ENCODE measurements around the gene SNAP47.

The SNAP47 gene

GRCh38 chr1:227793079-227793947 lies 58.1 kb downstream of the SNAP47 start:
- H3K4me1 Mint-ChIP-seq: peaks cover 4 to 11% of the 10 kb centered on the region in 2 donors
- peaks cover 16 to 24% of the 10 kb centered on the region in 2 donors for H3K27me3 Mint-ChIP-seq
- no peak overlapping the region for H3K4me3 Mint-ChIP-seq
- H3K27ac Mint-ChIP-seq: no peak overlapping the region
- ATAC-seq (replicated peaks) (no peak), DNase-seq (no peak)
- H3K9me3 Mint-ChIP-seq: no peaks in the 10 kb centered on the region
- H3K36me3 Mint-ChIP-seq: no peaks in the 10 kb centered on the region

GRCh38 chr1:227793948-227794816 lies 58.9 kb downstream of the SNAP47 start:
- Mint-ChIP-seq H3K9me3 (no peaks in the 10 kb centered on the region), H3K27ac (no peak overlapping the region), H3K27me3 (peaks cover 16 to 24% of the 10 kb centered on the region in 2 donors), H3K4me1 (peaks cover 2 to 4% of the 10 kb centered on the region in 2 donors), H3K36me3 (no peaks in the 10 kb centered on the region), H3K4me3 (no peak overlapping the region)
- no peak for DNase-seq
- no peak for ATAC-seq (replicated peaks)

- H3K36me3 Mint-ChIP-seq: no peaks in the 10 kb centered on the region
- no peaks in the 10 kb centered on the region for H3K4me1 Mint-ChIP-seq
- no peak overlapping the region for H3K4me3 Mint-ChIP-seq
- H3K27me3 Mint-ChIP-seq: peaks cover 16 to 26% of the 10 kb centered on the region in 2 donors
- H3K27ac Mint-ChIP-seq: no peak overlapping the region
- DNase-seq (no peak), ATAC-seq (replicated peaks) (no peak)
- no peaks in the 10 kb centered on the region for H3K9me3 Mint-ChIP-seq
Measured at GRCh38 chr1:227794817-227795192, 59.6 kb downstream of the SNAP47 start.

DNA sequence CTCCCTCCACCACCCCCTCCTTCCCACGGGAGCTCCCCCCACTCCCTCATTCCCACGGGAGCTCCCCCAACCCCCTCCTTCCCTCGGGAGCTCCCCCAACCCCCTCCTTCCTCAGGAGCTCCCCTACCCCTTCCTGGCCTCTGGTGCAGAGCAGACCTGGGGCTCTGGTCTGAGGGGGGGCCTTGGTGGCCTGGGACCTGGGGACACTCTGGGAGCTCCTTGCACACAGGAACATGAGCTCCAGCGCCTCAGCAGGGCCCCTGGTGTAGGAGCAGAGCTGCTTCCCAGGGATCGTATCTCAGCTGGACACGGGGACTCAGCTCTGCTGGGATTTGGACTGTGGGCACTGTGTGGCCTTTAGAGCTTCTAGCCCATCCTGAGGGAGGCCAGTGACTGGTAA lies 60.5 kb downstream of the SNAP47 start:
- no peaks in the 10 kb centered on the region for H3K9me3 Mint-ChIP-seq
- no peak overlapping the region for H3K4me3 Mint-ChIP-seq
- no peak overlapping the region for H3K27ac Mint-ChIP-seq
- DNase-seq (no peak), ATAC-seq (replicated peaks) (no peak)
- peaks cover 16 to 28% of the 10 kb centered on the region in 2 donors for H3K27me3 Mint-ChIP-seq
- no peaks in the 10 kb centered on the region for H3K4me1 Mint-ChIP-seq
- H3K36me3 Mint-ChIP-seq: no peaks in the 10 kb centered on the region

- Mint-ChIP-seq H3K9me3 (no peaks in the 10 kb centered on the region), H3K27ac (no peak overlapping the region), H3K36me3 (no peaks in the 10 kb centered on the region), H3K27me3 (peaks cover 16 to 28% of the 10 kb centered on the region in 2 donors), H3K4me1 (no peaks in the 10 kb centered on the region), H3K4me3 (no peak overlapping the region)
- no peak for DNase-seq
- ATAC-seq (replicated peaks): no peak
Measured at GRCh38 chr1:227796359-227796915, 61.2 kb downstream of the SNAP47 start.

- Mint-ChIP-seq H3K9me3 (no peaks in the 10 kb centered on the region), H3K27me3 (peaks cover 16 to 28% of the 10 kb centered on the region in 2 donors), H3K36me3 (no peaks in the 10 kb centered on the region), H3K27ac (no peak overlapping the region), H3K4me1 (no peaks in the 10 kb centered on the region), H3K4me3 (no peak overlapping the region)
- ATAC-seq (replicated peaks): no peak
- DNase-seq: no peak
Measured at GRCh38 chr1:227797144-227797543, 61.9 kb downstream of the SNAP47 start.

GRCh38 chr1:227797625-227798024 lies 62.4 kb downstream of the SNAP47 start:
- Mint-ChIP-seq H3K4me3 (no peak overlapping the region), H3K27ac (no peak overlapping the region), H3K9me3 (no peaks in the 10 kb centered on the region), H3K36me3 (no peaks in the 10 kb centered on the region), H3K27me3 (peaks cover 16 to 28% of the 10 kb centered on the region in 2 donors), H3K4me1 (no peaks in the 10 kb centered on the region)
- no peak for ATAC-seq (replicated peaks)
- DNase-seq: no peak

DNA sequence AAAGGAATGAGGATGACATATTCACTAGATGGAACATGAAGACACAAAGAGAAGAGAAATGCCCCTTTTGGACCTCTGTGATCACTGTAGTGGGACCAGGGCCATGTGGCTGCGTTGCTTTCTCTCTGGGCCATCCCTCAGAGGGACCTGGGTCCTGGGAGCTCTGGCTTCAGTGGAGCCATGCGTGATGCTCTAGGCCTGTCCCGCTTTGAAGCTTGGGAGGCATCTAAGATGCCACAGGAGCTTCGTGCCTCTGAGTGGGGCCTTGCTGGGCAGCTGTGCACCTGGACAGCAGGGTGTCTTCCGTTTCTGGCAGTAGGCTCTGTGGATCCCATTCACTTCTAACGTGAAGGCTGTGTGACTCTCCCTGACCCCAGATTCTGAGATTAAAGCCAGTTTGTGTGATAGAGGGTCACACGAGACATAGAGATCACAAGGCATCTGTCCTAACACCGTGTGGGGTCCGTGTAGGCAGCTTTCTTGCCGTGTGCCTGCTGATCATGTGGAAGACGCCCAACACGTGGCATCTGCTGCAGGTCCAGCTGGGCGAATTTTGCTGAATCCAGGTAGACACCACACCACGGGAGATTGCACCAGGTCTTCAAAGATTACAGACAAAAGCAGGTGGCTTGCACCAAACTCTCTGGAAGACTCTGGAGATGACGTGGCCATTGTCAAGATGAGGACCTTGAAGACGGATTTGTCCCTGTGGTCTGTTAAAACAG lies 63.0 kb downstream of the SNAP47 start:
- H3K9me3 Mint-ChIP-seq: peaks cover 0 to 2% of the 10 kb centered on the region in 2 donors
- no peak overlapping the region for H3K4me3 Mint-ChIP-seq
- H3K27ac Mint-ChIP-seq: no peak overlapping the region
- H3K4me1 Mint-ChIP-seq: no peaks in the 10 kb centered on the region
- H3K27me3 Mint-ChIP-seq: peaks cover 21 to 28% of the 10 kb centered on the region in 2 donors
- no peaks in the 10 kb centered on the region for H3K36me3 Mint-ChIP-seq
- DNase-seq (no peak), ATAC-seq (replicated peaks) (no peak)

DNA sequence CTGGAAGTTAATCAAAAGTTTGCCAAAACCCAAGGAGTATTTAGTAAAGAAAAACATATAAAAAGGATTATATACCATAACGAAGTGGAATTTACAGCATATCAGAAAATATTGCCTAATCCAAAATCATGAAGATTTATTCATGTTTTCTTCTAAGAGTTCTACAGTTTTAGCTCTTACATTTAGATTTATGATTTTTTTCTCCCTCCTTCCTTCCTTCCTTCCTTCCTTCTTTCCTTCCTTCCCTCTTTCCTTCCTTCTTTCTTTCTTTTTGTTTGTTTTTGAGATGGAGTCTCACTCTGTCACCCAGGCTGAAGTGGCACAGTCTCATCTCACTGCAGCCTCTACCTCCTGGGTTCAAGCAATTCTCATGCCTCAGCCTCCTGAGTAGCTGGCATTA lies 64.5 kb downstream of the SNAP47 start:
- H3K27ac Mint-ChIP-seq: no peak overlapping the region

DNA sequence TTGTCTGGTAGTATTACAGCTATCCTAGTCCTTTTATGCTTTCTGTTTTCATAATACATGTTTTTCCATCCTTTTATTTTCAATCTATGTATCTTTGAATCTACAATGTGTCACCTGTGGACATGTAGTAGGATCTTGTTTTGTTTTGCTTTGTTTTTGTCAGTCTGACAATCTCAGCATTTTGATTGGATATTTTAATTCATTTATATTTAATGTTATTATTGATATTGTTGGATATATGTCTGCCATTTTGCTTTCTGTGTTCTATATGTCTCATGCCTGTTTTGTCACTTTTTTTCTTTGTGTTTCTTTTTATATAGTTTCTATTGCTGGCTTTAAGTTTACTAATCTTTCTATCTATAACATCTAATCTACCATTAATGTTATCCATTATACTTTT lies 68.7 kb downstream of the SNAP47 start:
- Mint-ChIP-seq H3K4me1 (no peaks in the 10 kb centered on the region), H3K9me3 (peaks cover 7 to 9% of the 10 kb centered on the region in 2 donors), H3K27ac (no peak overlapping the region), H3K36me3 (peaks cover 0 to 4% of the 10 kb centered on the region in 2 donors), H3K27me3 (peaks cover 27 to 33% of the 10 kb centered on the region in 2 donors), H3K4me3 (no peak overlapping the region)
- ATAC-seq (replicated peaks) (no peak), DNase-seq (no peak)

More for the DNA sequence above, 64.5 kb downstream of the SNAP47 start:
- Mint-ChIP-seq H3K9me3 (peaks cover 7 to 8% of the 10 kb centered on the region in 2 donors), H3K27me3 (peaks cover 28 to 35% of the 10 kb centered on the region in 2 donors), H3K36me3 (peaks cover 0 to 4% of the 10 kb centered on the region in 2 donors), H3K4me1 (no peaks in the 10 kb centered on the region), H3K4me3 (no peak overlapping the region)
- DNase-seq: no peak
- ATAC-seq (replicated peaks): no peak

GRCh38 chr1:227805606-227806197 lies 70.5 kb downstream of the SNAP47 start:
- DNase-seq (no peak), ATAC-seq (replicated peaks) (no peak)
- Mint-ChIP-seq H3K4me3 (no peak overlapping the region), H3K27me3 (peaks cover 22 to 33% of the 10 kb centered on the region in 2 donors), H3K27ac (no peak overlapping the region), H3K9me3 (peaks cover 7 to 9% of the 10 kb centered on the region in 2 donors), H3K4me1 (no peaks in the 10 kb centered on the region), H3K36me3 (peaks cover 0 to 4% of the 10 kb centered on the region in 2 donors)

GRCh38 chr1:227808566-227808965 lies 73.3 kb downstream of the SNAP47 start:
- Mint-ChIP-seq H3K4me3 (no peak overlapping the region), H3K4me1 (no peaks in the 10 kb centered on the region), H3K36me3 (peaks cover 2 to 4% of the 10 kb centered on the region in 2 donors), H3K27me3 (peaks cover 19 to 25% of the 10 kb centered on the region in 2 donors), H3K9me3 (peaks cover 19% of the 10 kb centered on the region in 2 donors), H3K27ac (no peak overlapping the region)
- DNase-seq (no peak), ATAC-seq (replicated peaks) (no peak)

DNA sequence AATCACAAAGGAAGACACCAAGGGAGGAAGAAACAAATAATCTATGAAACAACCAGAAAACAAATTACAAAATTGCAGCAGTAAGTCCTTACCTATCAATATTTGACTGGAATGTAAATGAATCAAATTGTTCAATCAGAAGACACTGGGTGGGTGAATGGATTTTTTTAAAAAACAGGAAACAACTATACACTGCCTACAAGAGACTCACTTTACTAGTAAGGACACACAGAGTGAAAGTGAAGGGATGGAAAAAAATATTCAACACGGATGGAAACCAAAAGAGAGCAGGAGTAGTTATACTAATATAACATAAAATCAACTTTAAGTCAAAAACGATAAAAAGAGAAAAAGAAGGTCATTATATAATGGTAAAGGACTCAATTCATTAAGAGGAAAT lies 73.8 kb downstream of the SNAP47 start:
- Mint-ChIP-seq H3K27me3 (peaks cover 14 to 21% of the 10 kb centered on the region in 2 donors), H3K27ac (no peak overlapping the region), H3K4me3 (no peak overlapping the region), H3K4me1 (no peaks in the 10 kb centered on the region), H3K9me3 (peaks cover 17 to 18% of the 10 kb centered on the region in 2 donors), H3K36me3 (peaks cover 2 to 4% of the 10 kb centered on the region in 2 donors)
- ATAC-seq (replicated peaks): no peak
- no peak for DNase-seq

Measured in stimulated activated naive B cell treated with anti-CD40 and anti-IgM and Interleukin-4, amounts not matched to agents 10 μg/mL and 1 μg/mL and 100 μg/mL, for 72 hours (primary cell).